Measurements from ENCODE around the gene PMPCA. TPM values are rescaled to one million over a fixed set of nuclear protein-coding genes. Genes with fewer than 3 reads are reported as not detected.

PMPCA gene
- total RNA-seq, 2 experiments from 2014 or later = 53.3 to 76.1 TPM

GRCh38 chr9:136457326-136457725, 46.9 kb downstream of the PMPCA start:
- H3K9me2 ChIP-seq (ENCODE audit: insufficient read depth, low read length) = no peaks in the 10 kb centered on the region
- intact Hi-C loops (cut with micrococcal nuclease; ENCODE audit: unreplicated experiment) = no loop called here
- H3K9me3 ChIP-seq (ENCODE audit: low read length) = no peaks in the 10 kb centered on the region
- ChIA-PET POLR2A (no interaction called here), CTCF (ENCODE audit: unreplicated experiment) (no interaction called here)
- H3K36me3 ChIP-seq (ENCODE audit: insufficient read depth, low read length) = peaks cover 86% of the 10 kb centered on the region
- no peaks in the 10 kb centered on the region for H3K4me1 ChIP-seq (ENCODE audit: insufficient read depth, low read length, poor library complexity, severe bottlenecking)
- no peaks in the 10 kb centered on the region for H4K20me1 ChIP-seq (ENCODE audit: insufficient read depth, low read length)
- H3K27ac ChIP-seq (ENCODE audit: low read depth, low read length, poor library complexity, severe bottlenecking) = no peak overlapping the region
- H3K79me2 ChIP-seq (ENCODE audit: insufficient read depth, low read depth, low read length) = no peaks in the 10 kb centered on the region
- no peak for DNase-seq (ENCODE audit: low spot score)
- H3K4me3 ChIP-seq (ENCODE audit: low read depth, low read length, poor library complexity, severe bottlenecking) = no peak overlapping the region
- BruUV-seq (replicated peaks) = no TSS peak
- H2AFZ ChIP-seq (ENCODE audit: low read length) = no peak overlapping the region
- H3K4me2 ChIP-seq (ENCODE audit: low read length) = no peak overlapping the region
- no peak for TF ChIP-seq EZH2phosphoT487 (IDR thresholded peaks at IDR 0.05; ENCODE audit: borderline replicate concordance, low read depth, low read length)
- no peak for TF ChIP-seq CTCF (conservative IDR thresholded peaks at IDR 0.05; ENCODE audit: low read length)

DNA sequence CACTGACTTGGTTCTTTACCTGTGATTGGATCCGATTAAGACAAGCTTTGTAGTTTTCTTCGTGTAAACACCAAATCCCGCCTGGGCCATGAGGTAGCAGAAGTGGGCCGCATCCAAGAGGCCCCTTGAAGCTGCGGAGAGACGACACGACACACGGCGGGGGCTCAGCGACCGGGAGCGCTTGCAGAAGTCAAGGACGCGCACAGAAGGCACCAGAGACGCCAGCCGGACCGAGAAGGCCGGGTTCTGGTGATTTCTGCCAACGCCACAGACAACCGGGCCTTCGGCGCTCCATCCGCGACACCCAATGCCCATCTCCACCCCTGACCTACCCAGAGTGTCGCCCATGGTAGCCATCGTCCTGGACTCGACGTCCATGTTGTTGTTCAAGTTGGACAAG, 49.0 kb downstream of the PMPCA start:
- CTCF ChIA-PET (ENCODE audit: unreplicated experiment) = no interaction called here
- Histone ChIP-seq H4K20me1 (ENCODE audit: insufficient read depth, low read length) (no peaks in the 10 kb centered on the region), H3K4me1 (ENCODE audit: insufficient read depth, low read length, poor library complexity, severe bottlenecking) (no peaks in the 10 kb centered on the region), H3K4me3 (ENCODE audit: low read depth, low read length, poor library complexity, severe bottlenecking) (no peak overlapping the region), H3K79me2 (ENCODE audit: insufficient read depth, low read depth, low read length) (no peaks in the 10 kb centered on the region), H2AFZ (ENCODE audit: low read length) (no peak overlapping the region), H3K36me3 (ENCODE audit: insufficient read depth, low read length) (peaks cover 92% of the 10 kb centered on the region), H3K9me3 (ENCODE audit: low read length) (no peaks in the 10 kb centered on the region), H3K4me2 (ENCODE audit: low read length) (no peak overlapping the region), H3K27ac (ENCODE audit: low read depth, low read length, poor library complexity, severe bottlenecking) (no peak overlapping the region), H3K9me2 (ENCODE audit: insufficient read depth, low read length) (no peaks in the 10 kb centered on the region)
- no peak for TF ChIP-seq EZH2phosphoT487 (IDR thresholded peaks at IDR 0.05; ENCODE audit: borderline replicate concordance, low read depth, low read length)
- TF ChIP-seq CTCF (conservative IDR thresholded peaks at IDR 0.05; ENCODE audit: low read length) = no peak
- no TSS peak for BruUV-seq (replicated peaks)
- intact Hi-C loops (cut with micrococcal nuclease; ENCODE audit: unreplicated experiment) = no loop called here
- DNase-seq (ENCODE audit: low spot score) = no peak
- POLR2A ChIA-PET = no interaction called here

DNA sequence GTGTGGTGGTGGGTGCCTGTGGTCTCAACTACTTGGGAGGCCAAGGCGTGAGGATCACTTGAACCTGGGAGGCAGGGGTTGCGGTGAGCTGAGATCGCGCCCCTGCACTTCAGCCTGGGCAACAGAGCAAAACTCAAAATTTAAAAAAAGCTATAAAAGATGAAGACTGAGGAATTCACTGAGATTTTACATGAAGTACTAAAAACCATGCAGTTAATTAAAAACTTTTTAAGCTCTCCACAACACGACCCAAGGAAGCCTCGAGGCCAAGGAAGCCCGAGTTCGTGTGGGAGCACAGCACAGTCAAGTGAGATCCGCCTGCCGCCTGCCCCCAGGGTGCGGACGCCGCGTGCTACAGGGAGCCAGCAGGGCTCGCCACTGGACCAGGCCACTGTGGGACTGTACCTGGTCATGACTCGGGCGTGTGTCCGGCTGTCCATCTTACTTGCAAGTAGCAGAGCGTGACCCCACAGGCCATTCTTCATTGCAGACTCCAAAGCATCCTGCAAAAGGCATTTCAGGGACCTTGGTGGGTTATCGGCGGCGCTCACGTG, 50.4 kb downstream of the PMPCA start:
- CTCF ChIA-PET (ENCODE audit: unreplicated experiment) = interaction anchor here (0.8 kb wide), 1 partner anchor 26 kb away, joined by 3 read pairs; no protein-coding TSS in a partner anchor
- H3K79me2 ChIP-seq (ENCODE audit: insufficient read depth, low read depth, low read length) = no peaks in the 10 kb centered on the region
- no peak overlapping the region for H2AFZ ChIP-seq (ENCODE audit: low read length)
- H4K20me1 ChIP-seq (ENCODE audit: insufficient read depth, low read length) = no peaks in the 10 kb centered on the region
- no peak for TF ChIP-seq EZH2phosphoT487 (IDR thresholded peaks at IDR 0.05; ENCODE audit: borderline replicate concordance, low read depth, low read length)
- TF ChIP-seq CTCF (conservative IDR thresholded peaks at IDR 0.05; ENCODE audit: low read length) = no peak
- H3K36me3 ChIP-seq (ENCODE audit: insufficient read depth, low read length) = peaks cover 92% of the 10 kb centered on the region
- no peak overlapping the region for H3K4me3 ChIP-seq (ENCODE audit: low read depth, low read length, poor library complexity, severe bottlenecking)
- no peaks in the 10 kb centered on the region for H3K4me1 ChIP-seq (ENCODE audit: insufficient read depth, low read length, poor library complexity, severe bottlenecking)
- intact Hi-C loops (cut with micrococcal nuclease; ENCODE audit: unreplicated experiment) = no loop called here
- no TSS peak for BruUV-seq (replicated peaks)
- H3K9me3 ChIP-seq (ENCODE audit: low read length) = no peaks in the 10 kb centered on the region
- H3K9me2 ChIP-seq (ENCODE audit: insufficient read depth, low read length) = no peaks in the 10 kb centered on the region
- H3K27ac ChIP-seq (ENCODE audit: low read depth, low read length, poor library complexity, severe bottlenecking) = no peak overlapping the region
- no peak for DNase-seq (ENCODE audit: low spot score)
- POLR2A ChIA-PET = interaction anchor here (0.5 to 0.9 kb wide), 3 partner anchors 18 to 386 kb away, joined by 3 read pairs; no protein-coding TSS in a partner anchor
- H3K4me2 ChIP-seq (ENCODE audit: low read length) = no peak overlapping the region
